GM19023 (cell line): ENCODE measurements around the gene TOP3B.
"Not testable (repeated sequence)": the region's sequence is repeated elsewhere in the genome, so short reads cannot be mapped to it uniquely, and the experiment has no call there.

Source experiments
- ATAC-seq: cut with Tn5 transposase; IDR thresholded peaks from one replicate; pipeline ENCODE4 v1.9.1; 2021; ENCODE audit warnings: mild to moderate bottlenecking, moderate library complexity; ENCODE audit not compliant: unreplicated experiment

Gene TOP3B

GRCh38 chr22:21927174-21927823, 55.3 kb downstream of the TOP3B start:
- ATAC-seq: no peak

GRCh38 chr22:21926728-21927127, 55.9 kb downstream of the TOP3B start:
- ATAC-seq: no peak

GRCh38 chr22:21923163-21923561, 59.4 kb downstream of the TOP3B start:
- no peak for ATAC-seq

- no peak for ATAC-seq
Observed at GRCh38 chr22:21922370-21923162, 60.0 kb downstream of the TOP3B start.

GRCh38 chr22:21921729-21922128, 60.9 kb downstream of the TOP3B start:
- ATAC-seq: no peak

- ATAC-seq: no peak
Observed at GRCh38 chr22:21921184-21921721, 61.3 kb downstream of the TOP3B start.

GRCh38 chr22:21920341-21921183, 62.0 kb downstream of the TOP3B start:
- ATAC-seq: no peak

- no peak for ATAC-seq
Observed at GRCh38 chr22:21919526-21920307, 62.9 kb downstream of the TOP3B start.

- ATAC-seq: no peak
Observed at GRCh38 chr22:21918466-21919185, 64.0 kb downstream of the TOP3B start.

- no peak for ATAC-seq
Observed at GRCh38 chr22:21917959-21918261, 64.7 kb downstream of the TOP3B start.

- ATAC-seq: no peak
Observed at GRCh38 chr22:21917181-21917958, 65.2 kb downstream of the TOP3B start.

GRCh38 chr22:21916309-21916918, 66.2 kb downstream of the TOP3B start:
- ATAC-seq: no peak

- ATAC-seq: no peak
Observed at GRCh38 chr22:21915624-21916308, 66.8 kb downstream of the TOP3B start.

GRCh38 chr22:21914033-21914642, 68.4 kb downstream of the TOP3B start:
- not testable (repeated sequence) for ATAC-seq

GRCh38 chr22:21910367-21910766, 72.2 kb downstream of the TOP3B start:
- ATAC-seq: not testable (repeated sequence)

GRCh38 chr22:21909871-21910270, 72.7 kb downstream of the TOP3B start:
- no peak for ATAC-seq

GRCh38 chr22:21907638-21908522, 74.7 kb downstream of the TOP3B start:
- no peak for ATAC-seq
